Measurements from ENCODE around the gene CX3CL1.

DNA sequence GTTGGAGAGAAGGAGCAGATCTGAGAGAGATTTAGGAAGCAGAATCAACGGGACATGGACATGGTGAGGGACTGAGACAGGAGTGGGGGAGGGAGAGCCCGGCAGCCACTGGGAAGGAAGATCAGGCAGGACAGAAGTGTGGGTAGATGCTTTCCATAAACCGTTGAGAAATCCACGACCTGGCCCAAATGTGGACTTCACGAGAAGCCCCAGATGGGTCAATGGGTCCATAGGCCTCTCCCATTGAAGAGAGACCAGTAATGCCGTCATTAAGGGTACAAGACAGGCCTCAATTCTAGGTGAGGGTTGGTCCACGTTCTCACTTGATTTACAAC, 14.2 kb upstream of the CX3CL1 start:
- TF ChIP-seq, protein P1, sequence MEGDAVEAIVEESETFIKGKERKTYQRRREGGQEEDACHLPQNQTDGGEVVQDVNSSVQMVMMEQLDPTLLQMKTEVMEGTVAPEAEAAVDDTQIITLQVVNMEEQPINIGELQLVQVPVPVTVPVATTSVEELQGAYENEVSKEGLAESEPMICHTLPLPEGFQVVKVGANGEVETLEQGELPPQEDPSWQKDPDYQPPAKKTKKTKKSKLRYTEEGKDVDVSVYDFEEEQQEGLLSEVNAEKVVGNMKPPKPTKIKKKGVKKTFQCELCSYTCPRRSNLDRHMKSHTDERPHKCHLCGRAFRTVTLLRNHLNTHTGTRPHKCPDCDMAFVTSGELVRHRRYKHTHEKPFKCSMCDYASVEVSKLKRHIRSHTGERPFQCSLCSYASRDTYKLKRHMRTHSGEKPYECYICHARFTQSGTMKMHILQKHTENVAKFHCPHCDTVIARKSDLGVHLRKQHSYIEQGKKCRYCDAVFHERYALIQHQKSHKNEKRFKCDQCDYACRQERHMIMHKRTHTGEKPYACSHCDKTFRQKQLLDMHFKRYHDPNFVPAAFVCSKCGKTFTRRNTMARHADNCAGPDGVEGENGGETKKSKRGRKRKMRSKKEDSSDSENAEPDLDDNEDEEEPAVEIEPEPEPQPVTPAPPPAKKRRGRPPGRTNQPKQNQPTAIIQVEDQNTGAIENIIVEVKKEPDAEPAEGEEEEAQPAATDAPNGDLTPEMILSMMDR (conservative IDR thresholded peaks at IDR 0.05; ENCODE audit: low read length) = no peak
- TF ChIP-seq EZH2phosphoT487 (IDR thresholded peaks at IDR 0.05; ENCODE audit: borderline replicate concordance, low read depth, low read length) = no peak

Measured in OCI-LY7 (cell line).